Measurements from ENCODE around the gene NETO1. TPM values are rescaled to one million over a fixed set of nuclear protein-coding genes. Genes with fewer than 3 reads are reported as not detected.

Gene NETO1
- total and polyA plus RNA-seq, 4 donors = not detected

- no peak for TF ChIP-seq GABPA (IDR thresholded peaks at IDR 0.05 in 1 of 2, conservative IDR thresholded peaks at IDR 0.05 in 1 of 2)
- TF ChIP-seq ATF3 (IDR thresholded peaks at IDR 0.05) = no peak
- no peak for TF ChIP-seq NR2F2 (IDR thresholded peaks at IDR 0.05)
- no peak for TF ChIP-seq YY1 (IDR thresholded peaks at IDR 0.05)
- no peak for TF ChIP-seq EGR1 (IDR thresholded peaks at IDR 0.05; ENCODE audit: low read depth in 2 of 2)
- no peak for TF ChIP-seq HNF4A (conservative IDR thresholded peaks at IDR 0.05)
- no peak for TF ChIP-seq FOXA2 (IDR thresholded peaks at IDR 0.05)
- TF ChIP-seq HNF4G (IDR thresholded peaks at IDR 0.05) = no peak
- TF ChIP-seq TAF1 (conservative IDR thresholded peaks at IDR 0.05) = no peak
- Histone ChIP-seq H3K4me1 (ENCODE audit: control insufficient read depth in 4 of 4, insufficient read depth in 4 of 4, low read length in 3 of 4) (peaks cover 10 to 20% (median 12%) of the 10 kb centered on the region in 4 donors), H3K9ac (ENCODE audit: low read depth in 1 of 2, low read length in 2 of 2) (no peak overlapping the region), H3K27me3 (ENCODE audit: control insufficient read depth in 4 of 4, insufficient read depth in 4 of 4, low read length in 3 of 4) (peaks cover 2 to 20% (median 5%) of the 10 kb centered on the region in 4 donors), H3K4me3 (ENCODE audit: low read depth in 1 of 3, low read length in 3 of 3) (no peak overlapping the region), H3K27ac (ENCODE audit: low read depth in 1 of 2, low read length in 2 of 2) (no peak overlapping the region), H3K9me3 (ENCODE audit: control insufficient read depth in 4 of 4, low read length in 3 of 4) (no peaks in the 10 kb centered on the region), H3K36me3 (ENCODE audit: control insufficient read depth in 4 of 4, insufficient read depth in 3 of 4, low read depth in 1 of 4, low read length in 3 of 4) (no peaks in the 10 kb centered on the region)
- DNase-seq (ENCODE audit: low spot score) = no peak
- WGBS = 65% methylated on average over 5 of the region's 5 CpGs
These were observed 3.3 kb upstream of the NETO1 start for GRCh38 chr18:72871091-72871490.

GRCh38 chr18:72869226-72870185 is 1.7 kb upstream of the NETO1 start:
- 7% methylated on average over 57 of the region's 57 CpGs for WGBS
- peaks cover 10 to 20% (median 12%) of the 10 kb centered on the region in 4 donors for H3K4me1 ChIP-seq (ENCODE audit: control insufficient read depth in 4 of 4, insufficient read depth in 4 of 4, low read length in 3 of 4)
- no peaks in the 10 kb centered on the region for H3K36me3 ChIP-seq (ENCODE audit: control insufficient read depth in 4 of 4, insufficient read depth in 3 of 4, low read depth in 1 of 4, low read length in 3 of 4)
- no peaks in the 10 kb centered on the region for H3K9me3 ChIP-seq (ENCODE audit: control insufficient read depth in 4 of 4, low read length in 3 of 4)
- no peak for DNase-seq (ENCODE audit: low spot score)
- no peak overlapping the region for H3K9ac ChIP-seq (ENCODE audit: low read depth in 1 of 2, low read length in 2 of 2)
- H3K27ac ChIP-seq (ENCODE audit: low read depth in 1 of 2, low read length in 2 of 2) = no peak overlapping the region
- TF ChIP-seq YY1 (IDR thresholded peaks at IDR 0.05) = no peak
- TF ChIP-seq RXRA (IDR thresholded peaks at IDR 0.05) = no peak
- TF ChIP-seq SP1 (IDR thresholded peaks at IDR 0.05) = no peak
- no peak for TF ChIP-seq ZBTB33 (IDR thresholded peaks at IDR 0.05)
- no peak for TF ChIP-seq REST (IDR thresholded peaks at IDR 0.05)
- TF ChIP-seq NR2F2 (IDR thresholded peaks at IDR 0.05) = no peak
- no peak for TF ChIP-seq GABPA (IDR thresholded peaks at IDR 0.05 in 1 of 2, conservative IDR thresholded peaks at IDR 0.05 in 1 of 2)
- TF ChIP-seq ATF3 (IDR thresholded peaks at IDR 0.05) = no peak
- no peak for TF ChIP-seq CTCF (IDR thresholded peaks at IDR 0.05; ENCODE audit: low read depth, low read length, missing input control)
- H3K4me3 ChIP-seq (ENCODE audit: low read depth in 1 of 3, low read length in 3 of 3) = no peak overlapping the region
- peaks cover 2 to 20% (median 5%) of the 10 kb centered on the region in 4 donors for H3K27me3 ChIP-seq (ENCODE audit: control insufficient read depth in 4 of 4, insufficient read depth in 4 of 4, low read length in 3 of 4)
